Thoracic aorta (tissue), 2 donors: ENCODE measurements around the gene MAP4K1. TPM values are rescaled to one million over a fixed set of nuclear protein-coding genes. Genes with fewer than 3 reads are reported as not detected.
"Not testable (repeated sequence)": the region's sequence is repeated elsewhere in the genome, so short reads cannot be mapped to it uniquely, and the experiment has no call there.

Source experiments
- ATAC-seq: fragments of 150-250 bp; one replicate; pipeline ENCODE4 v1.8.0; 2017; ENCODE audit warnings: low read depth; ENCODE audit not compliant: insufficient number of reproducible peaks, low FRiP score
- DNase-seq: peaks from one replicate; pipeline ENCODE4 v3.0.0-alpha.2; 2020; ENCODE audit warnings: low spot score
- H3K27ac ChIP-seq, 2 donors: fragments of 200-600 bp; sonication (generic); 1 replicate in 1 of 2; 2 replicates in 1 of 2; pipeline ENCODE4 v1.5.1; 2016; ENCODE audit warnings: mild to moderate bottlenecking in 2 of 2, moderate library complexity in 2 of 2
- H3K27me3 ChIP-seq: fragments of 200-600 bp; sonication (generic); replicated peaks from 2 replicates; pipeline ENCODE4 v1.6.0; 2016; ENCODE audit warnings: mild to moderate bottlenecking; ENCODE audit not compliant: insufficient read depth
- H3K36me3 ChIP-seq: fragments of 200-600 bp; sonication (generic); one replicate; pipeline ENCODE4 v1.5.1; 2016
- H3K4me1 ChIP-seq, 2 donors: fragments of 200-600 bp; sonication (generic); 1 replicate in 1 of 2; 2 replicates in 1 of 2; pipeline versions ENCODE4 v1.5.1 to v1.6.0; 2016; ENCODE audit warnings: low read depth in 2 of 2, mild to moderate bottlenecking in 1 of 2; ENCODE audit not compliant: control insufficient read depth in 1 of 2
- H3K4me3 ChIP-seq: fragments of 200-600 bp; sonication (generic); 2 replicates; pipeline ENCODE4 v1.5.1; 2016; ENCODE audit warnings: mild to moderate bottlenecking
- H3K9me3 ChIP-seq: fragments of 200-600 bp; sonication (generic); 2 replicates; pipeline ENCODE4 v1.5.1; 2016
- total RNA-seq, 2 donors: library from RNA; depleted of rRNA; stranded (reverse); fragments of >200 nt; gene quantifications; one replicate each; pipeline versions ENCODE4 v1.1.0 to v1.2.3, GENCODE V29; 2016
- TF ChIP-seq, protein P1 (sequence below): fragments of 200-600 bp; sonication (generic); IDR thresholded peaks from one replicate; pipeline ENCODE4 v1.5.1; 2019; ENCODE audit warnings: antibody characterized with exemption

Gene MAP4K1
- total RNA-seq, 2 donors from 2014 or later = 4.6 to 33.7 TPM

DNA sequence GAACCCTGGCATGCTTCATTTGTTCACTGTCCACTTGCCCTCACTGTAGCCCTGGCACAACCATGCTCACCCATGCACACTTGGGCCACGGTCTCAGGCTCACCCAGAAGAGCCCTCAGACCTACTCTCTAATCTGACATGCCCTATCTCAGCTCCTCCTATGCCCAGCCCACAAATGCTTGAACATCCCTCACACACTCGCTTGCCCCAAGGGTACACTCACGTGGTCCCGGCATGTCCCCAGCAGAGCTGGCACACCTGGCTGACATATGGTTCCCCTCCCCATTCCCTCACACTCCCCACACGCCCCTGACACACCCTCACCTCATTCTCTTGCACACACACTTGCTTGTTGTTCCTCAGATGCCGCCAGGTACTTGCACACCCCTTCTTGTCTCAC, 55.7 kb downstream of the MAP4K1 start:
- ATAC-seq (no peak), DNase-seq (no peak)
- Histone ChIP-seq H3K4me3 (no peak overlapping the region), H3K9me3 (no peaks in the 10 kb centered on the region), H3K36me3 (no peaks in the 10 kb centered on the region), H3K4me1 (no peaks in the 10 kb centered on the region), H3K27ac (no peak overlapping the region), H3K27me3 (no peaks in the 10 kb centered on the region)
- TF ChIP-seq, protein P1, sequence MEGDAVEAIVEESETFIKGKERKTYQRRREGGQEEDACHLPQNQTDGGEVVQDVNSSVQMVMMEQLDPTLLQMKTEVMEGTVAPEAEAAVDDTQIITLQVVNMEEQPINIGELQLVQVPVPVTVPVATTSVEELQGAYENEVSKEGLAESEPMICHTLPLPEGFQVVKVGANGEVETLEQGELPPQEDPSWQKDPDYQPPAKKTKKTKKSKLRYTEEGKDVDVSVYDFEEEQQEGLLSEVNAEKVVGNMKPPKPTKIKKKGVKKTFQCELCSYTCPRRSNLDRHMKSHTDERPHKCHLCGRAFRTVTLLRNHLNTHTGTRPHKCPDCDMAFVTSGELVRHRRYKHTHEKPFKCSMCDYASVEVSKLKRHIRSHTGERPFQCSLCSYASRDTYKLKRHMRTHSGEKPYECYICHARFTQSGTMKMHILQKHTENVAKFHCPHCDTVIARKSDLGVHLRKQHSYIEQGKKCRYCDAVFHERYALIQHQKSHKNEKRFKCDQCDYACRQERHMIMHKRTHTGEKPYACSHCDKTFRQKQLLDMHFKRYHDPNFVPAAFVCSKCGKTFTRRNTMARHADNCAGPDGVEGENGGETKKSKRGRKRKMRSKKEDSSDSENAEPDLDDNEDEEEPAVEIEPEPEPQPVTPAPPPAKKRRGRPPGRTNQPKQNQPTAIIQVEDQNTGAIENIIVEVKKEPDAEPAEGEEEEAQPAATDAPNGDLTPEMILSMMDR = no peak

GRCh38 chr19:38561658-38562057, 56.1 kb downstream of the MAP4K1 start:
- DNase-seq (no peak), ATAC-seq (no peak)
- Histone ChIP-seq H3K9me3 (no peaks in the 10 kb centered on the region), H3K4me1 (no peaks in the 10 kb centered on the region), H3K27me3 (no peaks in the 10 kb centered on the region), H3K36me3 (no peaks in the 10 kb centered on the region), H3K27ac (no peak overlapping the region), H3K4me3 (no peak overlapping the region)
- TF ChIP-seq, protein P1 = no peak

- Histone ChIP-seq H3K27ac (no peak overlapping the region), H3K4me3 (no peak overlapping the region), H3K36me3 (no peaks in the 10 kb centered on the region), H3K4me1 (no peaks in the 10 kb centered on the region), H3K27me3 (no peaks in the 10 kb centered on the region), H3K9me3 (no peaks in the 10 kb centered on the region)
- no peak for DNase-seq
- TF ChIP-seq, protein P1 = no peak
- no peak for ATAC-seq
Observed at GRCh38 chr19:38561053-38561606, 56.6 kb downstream of the MAP4K1 start.

GRCh38 chr19:38559428-38560401, 58.0 kb downstream of the MAP4K1 start:
- Histone ChIP-seq H3K4me1 (no peaks in the 10 kb centered on the region), H3K27me3 (no peaks in the 10 kb centered on the region), H3K27ac (no peak overlapping the region), H3K36me3 (no peaks in the 10 kb centered on the region), H3K4me3 (no peak overlapping the region), H3K9me3 (no peaks in the 10 kb centered on the region)
- ATAC-seq (no peak), DNase-seq (no peak)
- TF ChIP-seq, protein P1 = no peak

DNA sequence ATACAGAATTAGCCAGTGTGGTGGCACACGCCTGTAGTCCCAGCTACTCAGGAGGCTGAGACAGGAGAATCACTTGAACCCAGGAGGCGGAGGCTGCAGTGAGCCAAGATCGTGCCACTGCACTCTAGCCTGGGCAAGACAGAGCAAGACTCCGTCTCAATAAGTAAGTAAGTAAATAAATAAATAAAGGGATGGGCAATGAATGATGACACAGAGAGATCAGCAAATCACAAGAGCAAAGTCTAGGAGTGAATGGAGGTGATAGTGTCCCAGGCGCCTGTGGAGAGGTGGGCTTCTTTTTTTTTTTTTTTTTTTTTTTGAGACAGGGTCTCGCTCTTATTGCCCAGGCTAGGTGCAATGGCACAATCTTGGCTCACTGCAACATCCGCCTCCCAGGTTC, 58.8 kb downstream of the MAP4K1 start:
- not testable (repeated sequence) for H3K9me3 ChIP-seq, H3K27me3 ChIP-seq, DNase-seq, H3K27ac ChIP-seq, ATAC-seq, H3K4me3 ChIP-seq, H3K36me3 ChIP-seq, H3K4me1 ChIP-seq
